HCT116 (cell line): Measurements from ENCODE around the gene ZNF777. TPM values are rescaled to one million over a fixed set of nuclear protein-coding genes. Genes with fewer than 3 reads are reported as not detected.

Experiments
- ATAC-seq: fragments of 200-7000 bp; cut with Tn5 transposase; 2 replicates; pipeline ENCODE4 v1.9.1; 2020; ENCODE audit warnings: mild to moderate bottlenecking, moderate library complexity
- BruUV-seq: library from RNA; stranded (reverse); fragments of 400-500 nt; replicated peaks from 2 replicates; lab custom pipeline; 2021; lab: Mats Ljungman, UMichigan
- CTCF ChIA-PET: fragments of 300-600 bp; sonication (Branson Sonifier 250); formaldehyde crosslinking; loops from one replicate; lab custom pipeline; 2021; ENCODE audit warnings: antibody characterized with exemption; lab: Charles Lee
- POLR2A ChIA-PET: fragments of 300-600, 350-600 bp; sonication (Branson Sonifier 250); formaldehyde crosslinking; loops from one replicate; lab custom pipeline; 2021; ENCODE audit warnings: antibody characterized with exemption; lab: Charles Lee
- RAD21 ChIA-PET, 2 experiments: fragments of 300-600 bp; sonication (Branson Sonifier 250); formaldehyde crosslinking; loops; one replicate each; lab custom pipeline; 2023; ENCODE audit warnings: low total read pairs in 2 of 2; ENCODE audit not compliant: uncharacterized antibody in 2 of 2, unreplicated experiment in 2 of 2, low non-redundant PET in 1 of 2; lab: Charles Lee
- DNase-seq: peaks from one replicate; pipeline ENCODE4 v3.0.0-alpha.2; 2010; ENCODE audit warnings: low read depth, low spot score
- H2AFZ ChIP-seq: fragments of 200-600 bp; shearing (Covaris generic), sonication (generic); 2 replicates; pipeline ENCODE4 v1.6.1; 2017; ENCODE audit warnings: low read depth, mixed run types, mixed read lengths, antibody characterized with exemption, low read length; ENCODE audit not compliant: poor library complexity, severe bottlenecking
- H3K27ac ChIP-seq: 2 replicates; pipeline ENCODE4 v1.5.1; 2012; ENCODE audit warnings: low read depth, low read length
- H3K27me3 ChIP-seq: fragments of 200-600 bp; sonication (generic); 2 replicates; pipeline ENCODE4 v1.6.1; 2016; ENCODE audit warnings: mixed run types, low read length, mixed read lengths; ENCODE audit not compliant: insufficient read depth
- H3K36me3 ChIP-seq, 2 experiments: fragments of 200-500 bp in 1 of 2; fragments of 200-600 bp in 1 of 2; sonication (Bioruptor generic) in 1 of 2; sonication (generic) in 1 of 2; 2 replicates each; pipeline versions ENCODE4 v1.5.1 to v1.6.1; 2014 to 2016; ENCODE audit warnings: low read length in 2 of 2, inconsistent platforms in 1 of 2, mixed read lengths in 1 of 2, mixed run types in 1 of 2; ENCODE audit not compliant: insufficient read depth in 2 of 2, control insufficient read depth in 1 of 2
- H3K4me1 ChIP-seq, 2 experiments: fragments of 200-600 bp in 1 of 2; sonication (generic) in 1 of 2; 2 replicates each; pipeline versions ENCODE4 v1.5.1 to v1.6.1; 2012 to 2017; ENCODE audit warnings: low read length in 2 of 2, inconsistent platforms in 1 of 2, mild to moderate bottlenecking in 1 of 2, mixed read lengths in 1 of 2, mixed run types in 1 of 2, moderate library complexity in 1 of 2; ENCODE audit not compliant: insufficient read depth in 2 of 2, control insufficient read depth in 1 of 2
- H3K4me2 ChIP-seq: fragments of 200-600 bp; sonication (generic); 2 replicates; pipeline ENCODE4 v1.6.1; 2017; ENCODE audit warnings: mixed run types, low read length, mixed read lengths
- H3K4me3 ChIP-seq, 2 experiments: fragments of 200-600 bp in 1 of 2; sonication (generic) in 1 of 2; replicated peaks in 1 of 2; 2 replicates each; pipeline ENCODE4 v1.5.1; 2011 to 2016; ENCODE audit warnings: low read length in 2 of 2, control low read depth in 1 of 2, low read depth in 1 of 2, mild to moderate bottlenecking in 1 of 2, mixed read lengths in 1 of 2, mixed run types in 1 of 2
- H3K79me2 ChIP-seq: fragments of 200-600 bp; sonication (generic); 2 replicates; pipeline ENCODE4 v1.6.1; 2017; ENCODE audit warnings: mild to moderate bottlenecking, mixed run types, low read length, moderate library complexity, mixed read lengths; ENCODE audit not compliant: insufficient read depth
- H3K9ac ChIP-seq: fragments of 200-600 bp; sonication (generic); 2 replicates; pipeline ENCODE4 v1.6.1; 2016; ENCODE audit warnings: low read length, mixed read lengths
- H3K9me2 ChIP-seq: fragments of 200-600 bp; sonication (generic), shearing (Covaris generic); 2 replicates; pipeline ENCODE4 v1.6.1; 2017; ENCODE audit warnings: mixed run types, mild to moderate bottlenecking, moderate library complexity; ENCODE audit not compliant: insufficient read depth
- H3K9me3 ChIP-seq, 2 experiments: fragments of 200-500 bp in 1 of 2; fragments of 200-600 bp in 1 of 2; sonication (Bioruptor generic) in 1 of 2; sonication (generic) in 1 of 2; 2 replicates each; pipeline ENCODE4 v1.6.1; 2014 to 2017; ENCODE audit warnings: low read length in 2 of 2, mixed read lengths in 2 of 2, inconsistent platforms in 1 of 2, low read depth in 1 of 2, mild to moderate bottlenecking in 1 of 2, mixed run types in 1 of 2, moderate library complexity in 1 of 2; ENCODE audit not compliant: control insufficient read depth in 1 of 2, insufficient read depth in 1 of 2
- H4K20me1 ChIP-seq: fragments of 200-600 bp; sonication (generic), shearing (Covaris generic); 2 replicates; pipeline ENCODE4 v1.6.1; 2017; ENCODE audit warnings: mixed run types, mild to moderate bottlenecking, moderate library complexity; ENCODE audit not compliant: insufficient read depth
- EGR1 ChIP-seq: IDR thresholded peaks from 2 replicates; pipeline ENCODE4 v1.6.1; 2012; ENCODE audit warnings: low read depth
- EZH2 ChIP-seq: fragments of 200-600 bp; sonication (generic); IDR thresholded peaks from 2 replicates; pipeline ENCODE4 v1.6.1; 2017; ENCODE audit warnings: antibody characterized with exemption, mixed run types
- FOSL1 ChIP-seq: IDR thresholded peaks from 2 replicates; pipeline ENCODE4 v1.6.1; 2012; ENCODE audit warnings: low read depth
- SIN3A ChIP-seq: IDR thresholded peaks from 2 replicates; pipeline ENCODE4 v1.6.1; 2012; ENCODE audit warnings: low read depth
- YY1 ChIP-seq: IDR thresholded peaks from 2 replicates; pipeline ENCODE4 v1.6.1; 2011; ENCODE audit warnings: low read length, low read depth, moderate library complexity, mild to moderate bottlenecking; ENCODE audit not compliant: insufficient replicate concordance; ENCODE audit errors: extremely low read depth
- ZFX ChIP-seq: fragments of 450-650 bp; IDR thresholded peaks from 2 replicates; pipeline ENCODE4 v1.6.1; 2017
- intact Hi-C: fragments of 100-400 bp; cut with micrococcal nuclease; formaldehyde crosslinking; loops from 2 replicates; pipeline ENCODE4 v1.10.0; 2022
- total RNA-seq: library from RNA; stranded (reverse); gene quantifications from one replicate; pipeline ENCODE4 v1.2.1, GENCODE V29; 2021; ENCODE audit not compliant: unreplicated experiment
- TF ChIP-seq, protein P1 (sequence below): IDR thresholded peaks from 2 replicates; pipeline ENCODE4 v1.6.1; 2012
- TF ChIP-seq, protein P2 (sequence below): IDR thresholded peaks from 2 replicates; pipeline ENCODE4 v1.6.1; 2012
- TF ChIP-seq, protein P3 (sequence below): IDR thresholded peaks from 2 replicates; pipeline ENCODE4 v1.6.1; 2011; ENCODE audit warnings: mild to moderate bottlenecking, low read length, moderate library complexity; ENCODE audit not compliant: insufficient replicate concordance; ENCODE audit errors: extremely low read depth

ZNF777 gene
- total RNA-seq, 1 experiment from 2014 or later: 15.6 TPM

DNA sequence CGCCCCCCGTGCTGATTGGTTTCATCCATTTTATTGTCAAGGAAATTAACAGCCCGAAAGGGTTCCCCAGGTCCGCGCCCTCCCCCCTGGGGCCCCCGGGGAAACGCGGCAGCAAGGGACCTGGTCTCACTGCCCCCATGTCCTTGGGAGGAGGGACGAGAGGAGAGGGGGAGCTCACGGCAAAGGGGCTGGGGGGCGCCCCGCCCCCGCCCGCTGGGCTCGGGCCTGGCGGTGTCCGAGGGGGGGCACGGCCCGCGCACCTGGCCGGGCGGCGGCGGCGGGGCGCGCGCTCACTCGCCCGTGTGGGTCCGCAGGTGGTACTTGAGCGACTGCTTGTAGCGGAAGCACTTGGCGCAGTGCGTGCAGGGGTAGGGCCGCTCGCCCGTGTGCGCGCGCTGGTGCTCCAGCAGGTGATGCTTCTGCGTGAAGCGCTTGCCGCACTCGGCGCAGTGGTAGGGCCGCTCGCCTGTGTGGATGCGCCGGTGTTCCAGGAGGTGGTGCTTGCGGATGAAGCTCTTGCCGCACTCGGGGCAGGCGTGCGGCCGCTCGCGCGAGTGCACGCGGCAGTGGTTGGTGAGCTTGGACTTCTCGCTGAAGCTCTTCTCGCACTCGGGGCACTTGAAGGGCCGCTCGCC, 29.3 kb downstream of the ZNF777 start:
- DNase-seq (no peak), ATAC-seq (no peak)
- no peaks in the 10 kb centered on the region for H4K20me1 ChIP-seq
- H3K79me2 ChIP-seq: no peaks in the 10 kb centered on the region
- POLR2A ChIA-PET: no interaction called here
- RAD21 ChIA-PET: no interaction called here
- H3K36me3 ChIP-seq: peaks cover 6 to 9% of the 10 kb centered on the region in 2 experiments; a peak in 3 of 4 replicates
- BruUV-seq: no TSS peak
- no peak overlapping the region for H3K4me2 ChIP-seq
- H3K9ac ChIP-seq: no peak overlapping the region
- TF ChIP-seq, protein P1, sequence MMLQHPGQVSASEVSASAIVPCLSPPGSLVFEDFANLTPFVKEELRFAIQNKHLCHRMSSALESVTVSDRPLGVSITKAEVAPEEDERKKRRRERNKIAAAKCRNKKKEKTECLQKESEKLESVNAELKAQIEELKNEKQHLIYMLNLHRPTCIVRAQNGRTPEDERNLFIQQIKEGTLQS: no peak
- TF ChIP-seq EZH2: no peak
- TF ChIP-seq, protein P2, sequence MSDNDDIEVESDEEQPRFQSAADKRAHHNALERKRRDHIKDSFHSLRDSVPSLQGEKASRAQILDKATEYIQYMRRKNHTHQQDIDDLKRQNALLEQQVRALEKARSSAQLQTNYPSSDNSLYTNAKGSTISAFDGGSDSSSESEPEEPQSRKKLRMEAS: no peak
- no peak for TF ChIP-seq FOSL1
- no peak for TF ChIP-seq EGR1
- no peaks in the 10 kb centered on the region for H3K4me1 ChIP-seq
- no peaks in the 10 kb centered on the region for H3K9me2 ChIP-seq
- no peak overlapping the region for H2AFZ ChIP-seq
- CTCF ChIA-PET: no interaction called here
- H3K27me3 ChIP-seq: no peaks in the 10 kb centered on the region
- intact Hi-C loops: no loop called here
- H3K9me3 ChIP-seq: no peaks in the 10 kb centered on the region
- H3K27ac ChIP-seq: no peak overlapping the region
- H3K4me3 ChIP-seq: no peak overlapping the region

DNA sequence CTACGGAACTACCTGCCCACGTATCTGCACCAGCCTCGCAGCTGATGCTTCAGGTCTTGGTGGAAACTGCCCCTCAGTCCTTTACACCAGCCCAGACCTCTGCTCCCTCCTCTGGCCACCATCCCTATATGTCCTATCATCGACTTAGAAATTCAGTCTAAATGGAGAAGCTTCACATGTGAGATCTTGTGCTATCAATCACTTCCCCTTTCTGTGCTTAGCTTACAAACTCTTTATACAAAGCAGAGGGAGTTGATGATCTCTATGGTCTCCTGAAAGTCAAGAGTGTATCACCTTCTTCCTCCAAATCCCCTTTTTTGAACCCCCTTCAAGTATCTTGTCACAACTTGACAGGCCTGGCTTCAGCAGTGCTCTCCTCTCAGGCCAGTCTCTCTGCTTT, 30.7 kb downstream of the ZNF777 start:
- no peak for TF ChIP-seq YY1
- TF ChIP-seq, protein P2: no peak
- TF ChIP-seq ZFX: no peak
- TF ChIP-seq SIN3A: no peak
- TF ChIP-seq, protein P3, sequence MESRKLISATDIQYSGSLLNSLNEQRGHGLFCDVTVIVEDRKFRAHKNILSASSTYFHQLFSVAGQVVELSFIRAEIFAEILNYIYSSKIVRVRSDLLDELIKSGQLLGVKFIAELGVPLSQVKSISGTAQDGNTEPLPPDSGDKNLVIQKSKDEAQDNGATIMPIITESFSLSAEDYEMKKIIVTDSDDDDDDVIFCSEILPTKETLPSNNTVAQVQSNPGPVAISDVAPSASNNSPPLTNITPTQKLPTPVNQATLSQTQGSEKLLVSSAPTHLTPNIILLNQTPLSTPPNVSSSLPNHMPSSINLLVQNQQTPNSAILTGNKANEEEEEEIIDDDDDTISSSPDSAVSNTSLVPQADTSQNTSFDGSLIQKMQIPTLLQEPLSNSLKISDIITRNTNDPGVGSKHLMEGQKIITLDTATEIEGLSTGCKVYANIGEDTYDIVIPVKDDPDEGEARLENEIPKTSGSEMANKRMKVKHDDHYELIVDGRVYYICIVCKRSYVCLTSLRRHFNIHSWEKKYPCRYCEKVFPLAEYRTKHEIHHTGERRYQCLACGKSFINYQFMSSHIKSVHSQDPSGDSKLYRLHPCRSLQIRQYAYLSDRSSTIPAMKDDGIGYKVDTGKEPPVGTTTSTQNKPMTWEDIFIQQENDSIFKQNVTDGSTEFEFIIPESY: no peak
- intact Hi-C loops: no loop called here
- CTCF ChIA-PET: no interaction called here

More for the DNA sequence above, 30.7 kb downstream of the ZNF777 start:
- Histone ChIP-seq H2AFZ (no peak overlapping the region), H3K79me2 (no peaks in the 10 kb centered on the region), H3K4me1 (no peaks in the 10 kb centered on the region), H3K27me3 (no peaks in the 10 kb centered on the region), H3K9me3 (no peaks in the 10 kb centered on the region), H3K9me2 (no peaks in the 10 kb centered on the region), H3K36me3 (peaks cover 3 to 9% of the 10 kb centered on the region in 2 experiments; a peak in 3 of 4 replicates), H3K4me3 (no peak overlapping the region), H3K9ac (no peak overlapping the region), H3K27ac (no peak overlapping the region), H3K4me2 (no peak overlapping the region), H4K20me1 (no peaks in the 10 kb centered on the region)
- ChIA-PET POLR2A (no interaction called here), RAD21 (no interaction called here)
- DNase-seq (no peak), ATAC-seq (no peak)
- no TSS peak for BruUV-seq
